Embryonic facial prominence (tissue), 1 donor: ENCODE measurements around the gene WDR45B.

Experiments
- DNase-seq: peaks from one replicate; pipeline ENCODE4 v3.0.0-alpha.2; 2016; ENCODE audit errors: extremely low spot score

Gene WDR45B

GRCh38 chr17:82677353-82677925, 29.2 kb upstream of the WDR45B start:
- no peak for DNase-seq

- DNase-seq = no peak
These were observed 27.4 kb upstream of the WDR45B start for GRCh38 chr17:82675476-82676245.

- DNase-seq = no peak
These were observed 26.6 kb upstream of the WDR45B start for GRCh38 chr17:82674656-82675475.

- DNase-seq = no peak
These were observed 22.6 kb upstream of the WDR45B start for GRCh38 chr17:82670661-82671450.

- no peak for DNase-seq
These were observed 20.4 kb upstream of the WDR45B start for GRCh38 chr17:82668631-82669099.

GRCh38 chr17:82668024-82668630, 19.9 kb upstream of the WDR45B start:
- no peak for DNase-seq

GRCh38 chr17:82667668-82668000, 19.4 kb upstream of the WDR45B start:
- DNase-seq = no peak

- DNase-seq = no peak
These were observed 18.9 kb upstream of the WDR45B start for GRCh38 chr17:82666931-82667667.

- no peak for DNase-seq
These were observed 17.6 kb upstream of the WDR45B start for GRCh38 chr17:82665891-82666290.

GRCh38 chr17:82665217-82665616, 17.0 kb upstream of the WDR45B start:
- DNase-seq = no peak

- no peak for DNase-seq
These were observed 16.5 kb upstream of the WDR45B start for GRCh38 chr17:82664701-82665182.

- DNase-seq = no peak
These were observed 16.0 kb upstream of the WDR45B start for GRCh38 chr17:82664276-82664575.

GRCh38 chr17:82663381-82664275, 15.4 kb upstream of the WDR45B start:
- DNase-seq = no peak

GRCh38 chr17:82662711-82663261, 14.5 kb upstream of the WDR45B start:
- DNase-seq = no peak

- no peak for DNase-seq
These were observed 13.8 kb upstream of the WDR45B start for GRCh38 chr17:82661717-82662683.

GRCh38 chr17:82659886-82660285, 11.6 kb upstream of the WDR45B start:
- DNase-seq = no peak

- DNase-seq = no peak
These were observed 10.7 kb upstream of the WDR45B start for GRCh38 chr17:82658796-82659452.

- no peak for DNase-seq
These were observed 10.1 kb upstream of the WDR45B start for GRCh38 chr17:82658331-82658730.
